GM19351 (cell line): ENCODE data around the gene SCAMP2.

ENCODE experiments used
- ATAC-seq: cut with Tn5 transposase; IDR thresholded peaks from one replicate; pipeline ENCODE4 v1.9.1; 2021; ENCODE audit warnings: mild to moderate bottlenecking, moderate library complexity; ENCODE audit not compliant: unreplicated experiment

The SCAMP2 gene

GRCh38 chr15:74799255-74799855 lies 73.8 kb downstream of the SCAMP2 start:
- ATAC-seq = no peak

- no peak for ATAC-seq
These were observed 74.5 kb downstream of the SCAMP2 start for GRCh38 chr15:74798388-74799254.

GRCh38 chr15:74795966-74796625 lies 77.1 kb downstream of the SCAMP2 start:
- ATAC-seq = no peak

- ATAC-seq = no peak
These were observed 78.2 kb downstream of the SCAMP2 start for GRCh38 chr15:74794970-74795349.

GRCh38 chr15:74794248-74794969 lies 78.8 kb downstream of the SCAMP2 start:
- ATAC-seq = no peak
